KOPT-K1 (cell line): ENCODE data around the gene ELMO1.
"Not testable (repeated sequence)": the region's sequence is repeated elsewhere in the genome, so short reads cannot be mapped to it uniquely, and the experiment has no call there.

Source experiments
- H3K27ac ChIP-seq: fragments of 200-600 bp; sonication (generic); 2 replicates; pipeline ENCODE4 v1.5.1; 2016; ENCODE audit warnings: antibody characterized with exemption, mild to moderate bottlenecking, low read depth, low read length; ENCODE audit not compliant: poor library complexity, severe bottlenecking
- H3K36me3 ChIP-seq: fragments of 200-600 bp; sonication (generic); 2 replicates; pipeline ENCODE4 v1.5.1; 2017; ENCODE audit warnings: antibody characterized with exemption, mild to moderate bottlenecking, low read length, moderate library complexity; ENCODE audit not compliant: insufficient read depth
- H3K9me3 ChIP-seq: fragments of 200-600 bp; sonication (generic); 2 replicates; pipeline ENCODE4 v1.5.1; 2017; ENCODE audit warnings: antibody characterized with exemption, low read length, mild to moderate bottlenecking; ENCODE audit not compliant: insufficient read depth, poor library complexity, severe bottlenecking

Gene ELMO1

GRCh38 chr7:36986511-36986933 lies 462.1 kb downstream of the ELMO1 start:
- peaks cover 4% of the 10 kb centered on the region; the same call in 1 of the 2 replicates for H3K36me3 ChIP-seq
- H3K9me3 ChIP-seq = no peaks in the 10 kb centered on the region
- no peak overlapping the region for H3K27ac ChIP-seq

GRCh38 chr7:36985866-36986400 lies 462.7 kb downstream of the ELMO1 start:
- H3K36me3 ChIP-seq = peaks cover 4% of the 10 kb centered on the region; the same call in 1 of the 2 replicates
- H3K27ac ChIP-seq = no peak overlapping the region
- H3K9me3 ChIP-seq = no peaks in the 10 kb centered on the region

GRCh38 chr7:36985316-36985715 lies 463.3 kb downstream of the ELMO1 start:
- no peaks in the 10 kb centered on the region for H3K9me3 ChIP-seq
- peaks cover 4% of the 10 kb centered on the region; the same call in 1 of the 2 replicates for H3K36me3 ChIP-seq
- no peak overlapping the region for H3K27ac ChIP-seq

- peaks cover 4% of the 10 kb centered on the region; the same call in 1 of the 2 replicates for H3K36me3 ChIP-seq
- no peaks in the 10 kb centered on the region for H3K9me3 ChIP-seq
- H3K27ac ChIP-seq = no peak overlapping the region
Measured at GRCh38 chr7:36984710-36985312, 463.9 kb downstream of the ELMO1 start.

GRCh38 chr7:36984041-36984521 lies 464.6 kb downstream of the ELMO1 start:
- Histone ChIP-seq H3K9me3 (no peaks in the 10 kb centered on the region), H3K36me3 (peaks cover 4% of the 10 kb centered on the region; the same call in 1 of the 2 replicates), H3K27ac (no peak overlapping the region)

- H3K9me3 ChIP-seq = no peaks in the 10 kb centered on the region
- peaks cover 13% of the 10 kb centered on the region; the same call in 1 of the 2 replicates for H3K36me3 ChIP-seq
- H3K27ac ChIP-seq = no peak overlapping the region
Measured at GRCh38 chr7:36982766-36983165, 465.9 kb downstream of the ELMO1 start.

- H3K36me3 ChIP-seq = peaks cover 14% of the 10 kb centered on the region; the same call in 1 of the 2 replicates
- H3K9me3 ChIP-seq = no peaks in the 10 kb centered on the region
- H3K27ac ChIP-seq = no peak overlapping the region
Measured at GRCh38 chr7:36979810-36980248, 468.8 kb downstream of the ELMO1 start.

GRCh38 chr7:36978461-36978860 lies 470.2 kb downstream of the ELMO1 start:
- Histone ChIP-seq H3K27ac (no peak overlapping the region), H3K36me3 (peaks cover 15% of the 10 kb centered on the region; the same call in 1 of the 2 replicates), H3K9me3 (no peaks in the 10 kb centered on the region)

- Histone ChIP-seq H3K27ac (no peak overlapping the region), H3K36me3 (peaks cover 19% of the 10 kb centered on the region; the same call in 1 of the 2 replicates), H3K9me3 (no peaks in the 10 kb centered on the region)
Measured at GRCh38 chr7:36977878-36978277, 470.8 kb downstream of the ELMO1 start.

GRCh38 chr7:36973534-36973933 lies 475.1 kb downstream of the ELMO1 start:
- peaks cover 20% of the 10 kb centered on the region; the same call in 1 of the 2 replicates for H3K36me3 ChIP-seq
- H3K27ac ChIP-seq, H3K9me3 ChIP-seq: not testable (repeated sequence)

GRCh38 chr7:36972140-36972518 lies 476.5 kb downstream of the ELMO1 start:
- Histone ChIP-seq H3K9me3 (no peaks in the 10 kb centered on the region), H3K27ac (no peak overlapping the region), H3K36me3 (peaks cover 10% of the 10 kb centered on the region; the same call in 1 of the 2 replicates)

- no peaks in the 10 kb centered on the region for H3K9me3 ChIP-seq
- H3K27ac ChIP-seq = no peak overlapping the region
- H3K36me3 ChIP-seq = peaks cover 10% of the 10 kb centered on the region; the same call in 1 of the 2 replicates
Measured at GRCh38 chr7:36971515-36972139, 477.0 kb downstream of the ELMO1 start.

GRCh38 chr7:36970551-36971514 lies 477.8 kb downstream of the ELMO1 start:
- Histone ChIP-seq H3K36me3 (peaks cover 10% of the 10 kb centered on the region; the same call in 1 of the 2 replicates), H3K27ac (no peak overlapping the region), H3K9me3 (no peaks in the 10 kb centered on the region)

- Histone ChIP-seq H3K27ac (no peak overlapping the region), H3K9me3 (no peaks in the 10 kb centered on the region), H3K36me3 (peaks cover 5% of the 10 kb centered on the region; the same call in 1 of the 2 replicates)
Measured at GRCh38 chr7:36969376-36969775, 479.3 kb downstream of the ELMO1 start.
